Bronchial epithelial cell (primary cell): ENCODE results near the gene SLIT3. TPM values are rescaled to one million over a fixed set of nuclear protein-coding genes. Genes with fewer than 3 reads are reported as not detected.

ENCODE experiments used
- DNase-seq: peaks from one replicate; pipeline ENCODE4 v3.0.0-alpha.2; 2010; ENCODE audit warnings: low read depth
- FAIRE-seq: peaks from 2 replicates; lab custom pipeline; 2011; peaks lifted over from hg19 to GRCh38; lab: Jason Lieb, UNC
- H3K27me3 ChIP-seq: 2 replicates; pipeline ENCODE4 v1.5.1; 2011; ENCODE audit warnings: low read length; ENCODE audit not compliant: control insufficient read depth, insufficient read depth
- H3K36me3 ChIP-seq: 2 replicates; pipeline ENCODE4 v1.5.1; 2011; ENCODE audit warnings: low read length; ENCODE audit not compliant: control insufficient read depth, insufficient read depth
- H3K4me3 ChIP-seq: 2 replicates; pipeline ENCODE4 v1.5.1; 2011; ENCODE audit warnings: mild to moderate bottlenecking, low read depth, low read length, control low read depth
- total RNA-seq: library from RNA; depleted of rRNA; stranded (reverse); fragments of >200 nt; gene quantifications from 2 replicates; pipeline ENCODE4 v1.2.1, GENCODE V29; 2014
- TF ChIP-seq, protein P1 (sequence below): IDR thresholded peaks from 2 replicates; pipeline ENCODE4 v1.5.1; 2011; ENCODE audit warnings: mild to moderate bottlenecking, moderate library complexity, low read length, control low read depth, inconsistent platforms; ENCODE audit not compliant: insufficient read depth, severe bottlenecking

SLIT3 gene
- total RNA-seq, 1 donor from 2014 or later = 0.79 TPM

DNA sequence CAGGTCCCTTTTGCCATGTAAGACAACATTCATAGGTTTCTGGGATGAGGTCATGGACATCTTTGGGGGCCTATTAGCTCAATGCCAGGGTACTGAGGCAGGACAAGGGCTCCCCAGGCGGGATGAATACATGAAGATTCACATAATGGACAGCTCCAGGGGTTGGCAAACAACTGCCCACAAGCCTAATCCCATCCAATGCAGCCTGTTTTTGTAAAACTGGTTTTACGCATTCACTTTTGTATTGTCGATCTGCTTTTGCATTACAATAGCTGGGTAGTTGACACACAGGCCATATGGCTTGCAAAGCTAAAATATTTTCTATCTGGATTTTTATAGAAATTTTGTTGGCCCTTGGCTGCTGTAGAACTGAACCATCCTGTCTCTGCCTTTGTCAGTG is 473.3 kb downstream of the SLIT3 start:
- Histone ChIP-seq H3K4me3 (no peak overlapping the region), H3K36me3 (no peaks in the 10 kb centered on the region), H3K27me3 (no peaks in the 10 kb centered on the region)
- DNase-seq = no peak
- FAIRE-seq = no peak
- TF ChIP-seq, protein P1, sequence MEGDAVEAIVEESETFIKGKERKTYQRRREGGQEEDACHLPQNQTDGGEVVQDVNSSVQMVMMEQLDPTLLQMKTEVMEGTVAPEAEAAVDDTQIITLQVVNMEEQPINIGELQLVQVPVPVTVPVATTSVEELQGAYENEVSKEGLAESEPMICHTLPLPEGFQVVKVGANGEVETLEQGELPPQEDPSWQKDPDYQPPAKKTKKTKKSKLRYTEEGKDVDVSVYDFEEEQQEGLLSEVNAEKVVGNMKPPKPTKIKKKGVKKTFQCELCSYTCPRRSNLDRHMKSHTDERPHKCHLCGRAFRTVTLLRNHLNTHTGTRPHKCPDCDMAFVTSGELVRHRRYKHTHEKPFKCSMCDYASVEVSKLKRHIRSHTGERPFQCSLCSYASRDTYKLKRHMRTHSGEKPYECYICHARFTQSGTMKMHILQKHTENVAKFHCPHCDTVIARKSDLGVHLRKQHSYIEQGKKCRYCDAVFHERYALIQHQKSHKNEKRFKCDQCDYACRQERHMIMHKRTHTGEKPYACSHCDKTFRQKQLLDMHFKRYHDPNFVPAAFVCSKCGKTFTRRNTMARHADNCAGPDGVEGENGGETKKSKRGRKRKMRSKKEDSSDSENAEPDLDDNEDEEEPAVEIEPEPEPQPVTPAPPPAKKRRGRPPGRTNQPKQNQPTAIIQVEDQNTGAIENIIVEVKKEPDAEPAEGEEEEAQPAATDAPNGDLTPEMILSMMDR = no peak

DNA sequence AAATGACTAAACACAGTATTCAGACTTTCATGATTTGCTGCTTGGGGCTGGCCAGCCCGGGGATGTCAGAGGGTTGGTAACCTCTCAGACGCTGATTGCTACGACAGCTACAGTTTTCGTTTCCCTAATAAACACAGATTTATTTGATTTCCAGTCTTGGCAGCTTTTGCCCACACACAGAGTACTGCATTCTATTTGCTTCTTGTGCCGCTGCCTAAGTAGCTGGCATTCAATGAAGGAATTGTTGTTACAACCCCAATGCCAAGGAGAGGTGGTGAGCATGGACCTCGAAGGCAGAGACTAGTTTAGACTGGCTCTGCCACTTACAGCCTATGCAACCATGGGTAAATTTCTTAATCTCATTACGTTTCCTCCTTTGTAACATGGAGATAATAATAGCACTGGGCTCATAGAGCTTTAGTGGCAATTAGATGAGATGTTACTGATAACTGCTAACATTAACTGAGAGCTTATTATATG is 474.7 kb downstream of the SLIT3 start:
- TF ChIP-seq, protein P1 = no peak
- Histone ChIP-seq H3K4me3 (no peak overlapping the region), H3K36me3 (no peaks in the 10 kb centered on the region), H3K27me3 (no peaks in the 10 kb centered on the region)
- FAIRE-seq (no peak), DNase-seq (no peak)

DNA sequence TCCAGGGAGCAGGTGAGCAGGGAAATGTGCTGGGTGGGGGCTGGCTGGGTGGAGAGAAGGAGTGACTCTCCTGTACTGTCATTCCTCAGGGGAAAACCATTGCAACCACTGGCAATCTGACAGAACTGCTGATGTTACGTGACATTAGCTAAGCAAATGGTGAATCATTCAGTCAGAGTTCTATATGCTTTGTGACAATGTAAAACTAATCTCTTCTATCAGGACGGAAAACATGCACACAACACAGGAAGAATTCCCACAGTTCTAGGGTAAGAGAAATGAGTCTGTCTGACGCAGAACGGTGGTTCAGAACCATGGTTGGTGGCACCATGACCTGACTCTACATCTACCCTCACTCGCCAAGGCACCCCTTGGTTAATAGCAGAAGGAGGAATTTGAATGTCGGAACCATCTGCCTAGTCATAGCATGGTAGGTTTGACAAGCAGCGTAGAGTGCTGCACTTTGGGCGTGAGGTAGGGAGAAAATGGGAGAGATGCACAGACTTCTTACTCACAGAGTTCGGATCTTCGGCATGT is 478.1 kb downstream of the SLIT3 start:
- Histone ChIP-seq H3K4me3 (no peak overlapping the region), H3K27me3 (no peaks in the 10 kb centered on the region), H3K36me3 (no peaks in the 10 kb centered on the region)
- DNase-seq = peak; percentile 63
- FAIRE-seq = no peak
- TF ChIP-seq, protein P1 = no peak

DNA sequence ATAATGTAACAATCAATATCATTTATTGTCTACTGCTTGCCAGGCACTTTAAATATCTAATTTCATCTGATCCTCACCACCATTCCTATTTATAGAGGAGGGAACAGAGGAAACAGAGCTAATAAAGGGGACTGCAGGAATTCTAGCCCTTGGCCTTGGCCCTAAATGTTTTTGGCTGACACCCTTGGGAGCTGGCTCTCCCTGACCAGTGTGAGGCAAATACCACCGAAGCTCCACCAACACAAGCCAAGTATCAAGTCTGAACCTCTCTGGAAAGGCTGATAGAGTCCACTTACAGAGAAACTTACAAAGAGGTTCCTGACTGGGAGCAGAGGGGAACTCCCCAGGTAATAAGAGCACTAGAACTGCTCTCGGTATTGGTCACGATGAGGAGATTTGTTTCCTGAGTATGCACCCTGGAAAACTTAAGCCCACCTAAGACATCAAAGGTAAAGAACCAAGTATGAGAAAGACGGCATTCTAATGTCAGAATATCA is 478.6 kb downstream of the SLIT3 start:
- Histone ChIP-seq H3K36me3 (no peaks in the 10 kb centered on the region), H3K4me3 (no peak overlapping the region), H3K27me3 (no peaks in the 10 kb centered on the region)
- TF ChIP-seq, protein P1 = no peak
- FAIRE-seq (no peak), DNase-seq (no peak)

DNA sequence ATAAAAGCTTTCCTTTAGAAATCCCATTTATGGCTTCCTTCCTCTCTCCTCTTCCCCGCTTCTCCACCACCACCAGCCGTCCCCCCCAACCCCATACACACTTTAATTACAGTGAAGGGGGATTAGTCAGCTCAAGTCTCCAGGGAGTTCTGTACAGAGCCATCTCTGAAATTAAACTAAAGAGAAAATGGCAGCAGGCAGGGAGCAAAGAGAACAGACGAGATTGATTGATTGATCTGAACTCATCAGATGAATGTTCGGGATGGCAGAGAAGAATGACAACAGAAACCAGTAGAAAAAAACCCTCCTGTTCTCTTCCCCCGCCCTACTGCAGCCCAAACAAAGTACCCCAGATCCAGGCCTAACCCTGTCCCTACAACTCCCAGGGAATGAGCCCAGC is 480.1 kb downstream of the SLIT3 start:
- H3K36me3 ChIP-seq = no peaks in the 10 kb centered on the region
- TF ChIP-seq, protein P1 = no peak
- FAIRE-seq (no peak), DNase-seq (no peak)
- no peaks in the 10 kb centered on the region for H3K27me3 ChIP-seq
- no peak overlapping the region for H3K4me3 ChIP-seq
